ENCODE measurements around the gene FYCO1. TPM values are rescaled to one million over a fixed set of nuclear protein-coding genes. Genes with fewer than 3 reads are reported as not detected.

The FYCO1 gene
- total and polyA plus RNA-seq, 2 experiments from 2014 or later = 6.2 to 13.4 TPM

GRCh38 chr3:45950131-45950530, 45.5 kb downstream of the FYCO1 start:
- Histone ChIP-seq H3K4me3 (no peak overlapping the region), H3K4me2 (ENCODE audit: unreplicated experiment) (no peak overlapping the region), H3K9me3 (ENCODE audit: low read depth) (no peaks in the 10 kb centered on the region), H3K9me2 (ENCODE audit: insufficient read depth) (no peaks in the 10 kb centered on the region), H3F3A (ENCODE audit: insufficient read depth) (peaks cover 15% of the 10 kb centered on the region), H3K36me3 (ENCODE audit: low read depth) (no peaks in the 10 kb centered on the region; the same call in 1 of the 2 replicates), H3K4me1 (ENCODE audit: insufficient read depth) (peaks cover 21% of the 10 kb centered on the region), H2AFZ (no peak overlapping the region), H3K9ac (no peak overlapping the region), H3K79me2 (ENCODE audit: insufficient read depth) (no peaks in the 10 kb centered on the region), H3K27me3 (replicated peaks; ENCODE audit: insufficient read depth) (no peaks in the 10 kb centered on the region), H4K20me1 (ENCODE audit: insufficient read depth) (no peaks in the 10 kb centered on the region), H3K27ac (no peak overlapping the region)
- 97 to 100% methylated on average over 2 of the region's 2 CpGs for WGBS, 2 experiments (ENCODE audit: low coverage in 1 of 2, low lambda C conversion rate in 2 of 2, missing lambda C conversion rate in 2 of 2)
- TF ChIP-seq EZH2phosphoT487 (IDR thresholded peaks at IDR 0.05; ENCODE audit: insufficient read depth, low read depth) (no peak), EZH2 (IDR thresholded peaks at IDR 0.05; ENCODE audit: insufficient read depth, poor library complexity, severe bottlenecking) (no peak)
- in situ Hi-C loops (cut with MboI) = no loop called here
- DNase-seq = no peak

GRCh38 chr3:45949432-45949831, 46.2 kb downstream of the FYCO1 start:
- TF ChIP-seq EZH2 (IDR thresholded peaks at IDR 0.05; ENCODE audit: insufficient read depth, poor library complexity, severe bottlenecking) (no peak), EZH2phosphoT487 (IDR thresholded peaks at IDR 0.05; ENCODE audit: insufficient read depth, low read depth) (no peak)
- in situ Hi-C loops (cut with MboI) = loop anchor here (25.0 kb wide), 1 partner anchor 413 kb away; the partner anchor contains the start of genes CCR2 and CCR5
- Histone ChIP-seq H3K9me3 (ENCODE audit: low read depth) (no peaks in the 10 kb centered on the region), H3K4me3 (no peak overlapping the region), H4K20me1 (ENCODE audit: insufficient read depth) (no peaks in the 10 kb centered on the region), H3K79me2 (ENCODE audit: insufficient read depth) (no peaks in the 10 kb centered on the region), H3F3A (ENCODE audit: insufficient read depth) (peaks cover 15% of the 10 kb centered on the region), H3K36me3 (ENCODE audit: low read depth) (no peaks in the 10 kb centered on the region), H3K27ac (no peak overlapping the region), H3K9me2 (ENCODE audit: insufficient read depth) (no peaks in the 10 kb centered on the region), H2AFZ (no peak overlapping the region), H3K27me3 (replicated peaks; ENCODE audit: insufficient read depth) (no peaks in the 10 kb centered on the region), H3K4me2 (ENCODE audit: unreplicated experiment) (no peak overlapping the region), H3K9ac (no peak overlapping the region), H3K4me1 (ENCODE audit: insufficient read depth) (peaks cover 21% of the 10 kb centered on the region)
- DNase-seq = no peak
- 100% methylated on average over 4 of the region's 4 CpGs for WGBS, 2 experiments (ENCODE audit: low coverage in 1 of 2, low lambda C conversion rate in 2 of 2, missing lambda C conversion rate in 2 of 2)

GRCh38 chr3:45948881-45949280, 46.7 kb downstream of the FYCO1 start:
- 93 to 96% methylated on average over 6 of the region's 6 CpGs for WGBS, 2 experiments (ENCODE audit: low coverage in 1 of 2, low lambda C conversion rate in 2 of 2, missing lambda C conversion rate in 2 of 2)
- Histone ChIP-seq H3K4me1 (ENCODE audit: insufficient read depth) (peaks cover 21% of the 10 kb centered on the region), H3K9ac (no peak overlapping the region), H3K9me3 (ENCODE audit: low read depth) (no peaks in the 10 kb centered on the region), H2AFZ (no peak overlapping the region), H3K27me3 (replicated peaks; ENCODE audit: insufficient read depth) (no peaks in the 10 kb centered on the region), H3K4me3 (no peak overlapping the region), H3K27ac (no peak overlapping the region), H3K79me2 (ENCODE audit: insufficient read depth) (no peaks in the 10 kb centered on the region), H3F3A (ENCODE audit: insufficient read depth) (peaks cover 15% of the 10 kb centered on the region), H4K20me1 (ENCODE audit: insufficient read depth) (no peaks in the 10 kb centered on the region), H3K36me3 (ENCODE audit: low read depth) (no peaks in the 10 kb centered on the region), H3K4me2 (ENCODE audit: unreplicated experiment) (no peak overlapping the region), H3K9me2 (ENCODE audit: insufficient read depth) (no peaks in the 10 kb centered on the region)
- in situ Hi-C loops (cut with MboI) = loop anchor here (25.0 kb wide), 1 partner anchor 413 kb away; the partner anchor contains the start of genes CCR2 and CCR5
- no peak for DNase-seq
- no peak for TF ChIP-seq EZH2phosphoT487 (IDR thresholded peaks at IDR 0.05; ENCODE audit: insufficient read depth, low read depth)
- TF ChIP-seq EZH2 (IDR thresholded peaks at IDR 0.05; ENCODE audit: insufficient read depth, poor library complexity, severe bottlenecking) = no peak

- DNase-seq = peak; percentile 80
- TF ChIP-seq EZH2phosphoT487 (IDR thresholded peaks at IDR 0.05; ENCODE audit: insufficient read depth, low read depth) = peak; percentile 97
- no peak for TF ChIP-seq EZH2 (IDR thresholded peaks at IDR 0.05; ENCODE audit: insufficient read depth, poor library complexity, severe bottlenecking)
- no peaks in the 10 kb centered on the region for H4K20me1 ChIP-seq (ENCODE audit: insufficient read depth)
- H3K27me3 ChIP-seq (replicated peaks; ENCODE audit: insufficient read depth) = no peaks in the 10 kb centered on the region
- WGBS, 2 experiments (ENCODE audit: low coverage in 1 of 2, low lambda C conversion rate in 2 of 2, missing lambda C conversion rate in 2 of 2) = 34 to 46% methylated on average over 6 of the region's 6 CpGs
- H3K4me2 ChIP-seq (ENCODE audit: unreplicated experiment) = peak overlapping the region; percentile 3
- no peak overlapping the region for H3K9ac ChIP-seq
- no peaks in the 10 kb centered on the region for H3K36me3 ChIP-seq (ENCODE audit: low read depth)
- peaks cover 21% of the 10 kb centered on the region for H3K4me1 ChIP-seq (ENCODE audit: insufficient read depth)
- H3K79me2 ChIP-seq (ENCODE audit: insufficient read depth) = no peaks in the 10 kb centered on the region
- no peak overlapping the region for H2AFZ ChIP-seq
- H3K9me3 ChIP-seq (ENCODE audit: low read depth) = no peaks in the 10 kb centered on the region
- H3K9me2 ChIP-seq (ENCODE audit: insufficient read depth) = no peaks in the 10 kb centered on the region
- no peak overlapping the region for H3K27ac ChIP-seq
- H3K4me3 ChIP-seq = no peak overlapping the region
- in situ Hi-C loops (cut with MboI) = loop anchor here (25.0 kb wide), 1 partner anchor 414 kb away; the partner anchor contains the start of genes CCR2 and CCR5
- peaks cover 15% of the 10 kb centered on the region for H3F3A ChIP-seq (ENCODE audit: insufficient read depth)
Observed at GRCh38 chr3:45948311-45948781, 47.3 kb downstream of the FYCO1 start.
